Nephron progenitor cell (in vitro differentiated cells): ENCODE results near the gene COL25A1.

ENCODE experiments used
- DNase-seq: peaks from one replicate; pipeline ENCODE4 v3.0.0; 2021
- H3K27ac Mint-ChIP-seq: 2 replicates; pipeline ENCODE4 v1.8.0; 2021; ENCODE audit warnings: mild to moderate bottlenecking, moderate library complexity, mixed read lengths
- H3K27me3 Mint-ChIP-seq: 2 replicates; pipeline ENCODE4 v1.8.0; 2021; ENCODE audit warnings: mild to moderate bottlenecking, low read depth, mixed read lengths; ENCODE audit not compliant: poor library complexity
- H3K36me3 Mint-ChIP-seq: 2 replicates; pipeline ENCODE4 v1.8.0; 2021; ENCODE audit warnings: low read depth, mixed read lengths
- H3K4me1 Mint-ChIP-seq: 2 replicates; pipeline ENCODE4 v1.8.0; 2021; ENCODE audit warnings: mixed read lengths
- H3K4me3 Mint-ChIP-seq: 2 replicates; pipeline ENCODE4 v1.8.0; 2021; ENCODE audit warnings: mild to moderate bottlenecking, moderate library complexity, mixed read lengths
- H3K9me3 Mint-ChIP-seq: 2 replicates; pipeline ENCODE4 v1.8.0; 2021; ENCODE audit warnings: mild to moderate bottlenecking, moderate library complexity, mixed read lengths
- TF ChIP-seq, protein P1 (sequence below): fragments of 200-600 bp; sonication (generic); IDR thresholded peaks from 2 replicates; pipeline ENCODE4 v1.5.0; 2021; ENCODE audit warnings: antibody characterized with exemption

Gene COL25A1

DNA sequence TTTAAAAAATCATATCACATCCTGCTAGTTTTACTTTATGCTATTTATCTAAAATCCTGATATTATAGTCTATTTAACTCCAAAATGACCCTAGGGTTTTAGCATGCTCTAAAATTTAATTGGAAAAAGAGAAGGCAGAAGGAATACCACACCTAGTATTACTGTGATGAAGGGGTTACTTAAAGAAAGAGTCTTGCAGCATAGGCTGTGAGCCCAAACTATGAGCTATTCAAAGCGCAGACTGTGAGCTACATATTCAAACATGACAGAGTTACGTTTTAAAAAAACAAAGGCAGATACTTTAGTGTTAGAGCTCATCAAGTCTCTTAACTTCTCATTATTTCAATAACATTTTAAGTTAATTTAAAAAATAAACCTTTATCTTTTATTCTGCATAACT lies 291.9 kb downstream of the COL25A1 start:
- peaks cover 4% of the 10 kb centered on the region for H3K9me3 Mint-ChIP-seq
- no peak overlapping the region for H3K27ac Mint-ChIP-seq
- no peak for DNase-seq

DNA sequence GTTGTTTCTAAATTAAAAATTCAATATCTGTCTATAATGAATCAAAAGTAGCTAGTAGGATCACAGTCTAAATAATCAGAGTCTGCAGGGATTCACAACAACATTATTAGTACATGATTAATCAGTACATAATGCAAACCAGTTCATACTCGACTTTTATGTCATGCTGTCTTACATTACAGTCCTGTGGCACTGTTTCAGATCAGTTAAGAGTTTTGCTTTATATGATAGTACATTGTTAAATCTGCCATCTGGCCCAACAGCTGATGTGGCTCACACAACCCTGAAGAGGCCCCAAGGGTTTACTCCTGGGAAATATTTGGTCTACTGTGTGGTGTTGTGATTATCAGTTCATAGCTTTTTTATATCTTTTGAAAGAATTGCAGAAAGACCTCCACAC lies 292.5 kb downstream of the COL25A1 start:
- Mint-ChIP-seq H3K27ac (no peak overlapping the region), H3K27me3 (peaks cover 4% of the 10 kb centered on the region), H3K9me3 (peaks cover 4% of the 10 kb centered on the region), H3K4me1 (peaks cover 10% of the 10 kb centered on the region), H3K4me3 (no peak overlapping the region), H3K36me3 (no peaks in the 10 kb centered on the region)
- TF ChIP-seq, protein P1, sequence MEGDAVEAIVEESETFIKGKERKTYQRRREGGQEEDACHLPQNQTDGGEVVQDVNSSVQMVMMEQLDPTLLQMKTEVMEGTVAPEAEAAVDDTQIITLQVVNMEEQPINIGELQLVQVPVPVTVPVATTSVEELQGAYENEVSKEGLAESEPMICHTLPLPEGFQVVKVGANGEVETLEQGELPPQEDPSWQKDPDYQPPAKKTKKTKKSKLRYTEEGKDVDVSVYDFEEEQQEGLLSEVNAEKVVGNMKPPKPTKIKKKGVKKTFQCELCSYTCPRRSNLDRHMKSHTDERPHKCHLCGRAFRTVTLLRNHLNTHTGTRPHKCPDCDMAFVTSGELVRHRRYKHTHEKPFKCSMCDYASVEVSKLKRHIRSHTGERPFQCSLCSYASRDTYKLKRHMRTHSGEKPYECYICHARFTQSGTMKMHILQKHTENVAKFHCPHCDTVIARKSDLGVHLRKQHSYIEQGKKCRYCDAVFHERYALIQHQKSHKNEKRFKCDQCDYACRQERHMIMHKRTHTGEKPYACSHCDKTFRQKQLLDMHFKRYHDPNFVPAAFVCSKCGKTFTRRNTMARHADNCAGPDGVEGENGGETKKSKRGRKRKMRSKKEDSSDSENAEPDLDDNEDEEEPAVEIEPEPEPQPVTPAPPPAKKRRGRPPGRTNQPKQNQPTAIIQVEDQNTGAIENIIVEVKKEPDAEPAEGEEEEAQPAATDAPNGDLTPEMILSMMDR: no peak
- DNase-seq: no peak

More for the DNA sequence above, 291.9 kb downstream of the COL25A1 start:
- Mint-ChIP-seq H3K4me1 (peaks cover 10% of the 10 kb centered on the region), H3K27me3 (peaks cover 7% of the 10 kb centered on the region), H3K4me3 (no peak overlapping the region), H3K36me3 (no peaks in the 10 kb centered on the region)
- TF ChIP-seq, protein P1: no peak

DNA sequence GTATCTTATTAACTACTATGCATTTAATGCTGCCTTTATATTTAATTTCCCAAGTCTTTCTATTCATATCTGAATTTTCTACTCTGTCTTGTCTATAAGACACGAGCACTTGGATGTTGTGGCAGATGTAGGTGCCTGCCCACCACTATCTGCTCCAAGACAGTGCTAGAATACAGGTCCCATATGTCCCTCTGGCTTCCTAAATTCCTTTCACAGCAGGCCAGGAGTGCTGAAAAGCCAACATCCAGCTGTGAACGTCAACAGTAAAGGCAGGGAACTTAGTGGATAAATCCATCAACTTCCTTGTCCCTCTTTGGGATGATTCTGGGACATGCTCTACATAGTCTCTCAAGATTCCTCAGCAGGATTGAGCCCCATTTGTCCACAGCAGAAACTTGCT lies 294.5 kb downstream of the COL25A1 start:
- H3K27me3 Mint-ChIP-seq: no peaks in the 10 kb centered on the region
- DNase-seq: no peak
- peaks cover 15% of the 10 kb centered on the region for H3K4me1 Mint-ChIP-seq
- H3K27ac Mint-ChIP-seq: no peak overlapping the region
- H3K4me3 Mint-ChIP-seq: no peak overlapping the region
- H3K36me3 Mint-ChIP-seq: no peaks in the 10 kb centered on the region
- H3K9me3 Mint-ChIP-seq: peaks cover 8% of the 10 kb centered on the region
- TF ChIP-seq, protein P1: no peak

DNA sequence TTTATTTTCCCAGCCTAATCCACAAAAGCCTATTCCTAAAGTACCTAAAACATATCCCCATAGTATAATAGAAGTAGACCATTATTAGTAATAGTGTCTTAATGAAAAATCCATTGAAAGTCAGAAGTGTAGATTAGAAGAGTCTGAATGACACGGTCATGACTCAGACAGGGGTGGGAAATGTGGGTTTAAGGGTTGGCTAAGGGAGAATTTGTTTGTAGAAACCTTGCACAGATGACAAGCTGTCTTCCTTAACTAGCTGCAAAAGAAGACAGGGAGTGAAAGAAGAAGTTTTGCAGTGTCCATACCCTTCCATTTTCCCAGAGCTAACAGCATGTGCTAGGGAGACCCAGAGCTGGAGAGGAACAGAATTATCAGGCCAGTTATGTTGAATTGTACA lies 296.9 kb downstream of the COL25A1 start:
- peaks cover 8% of the 10 kb centered on the region for H3K9me3 Mint-ChIP-seq
- peaks cover under 1% of the 10 kb centered on the region for H3K27me3 Mint-ChIP-seq
- H3K27ac Mint-ChIP-seq: no peak overlapping the region
- DNase-seq: no peak
- H3K4me3 Mint-ChIP-seq: no peak overlapping the region
- no peaks in the 10 kb centered on the region for H3K36me3 Mint-ChIP-seq
- TF ChIP-seq, protein P1: no peak
- H3K4me1 Mint-ChIP-seq: peaks cover 15% of the 10 kb centered on the region

DNA sequence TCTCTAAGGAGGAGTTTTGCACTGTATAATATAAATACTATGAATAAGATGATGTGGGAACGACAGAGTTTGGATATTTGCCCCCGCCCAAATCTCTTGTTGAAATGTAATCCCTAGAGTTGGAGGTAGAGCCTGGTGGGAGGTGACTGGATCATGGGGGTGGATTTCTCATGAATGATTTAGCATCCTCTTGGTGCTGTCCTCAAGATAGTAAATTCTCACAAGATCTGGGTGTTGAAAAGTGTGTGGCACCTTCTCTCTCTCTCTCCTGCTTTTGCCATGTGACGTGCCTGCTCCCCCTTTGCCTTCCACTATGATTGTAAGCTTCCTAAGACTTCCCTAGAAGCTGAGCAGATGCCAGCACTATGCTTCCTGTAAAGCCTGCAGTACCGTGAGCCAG lies 298.0 kb downstream of the COL25A1 start:
- Mint-ChIP-seq H3K36me3 (no peaks in the 10 kb centered on the region), H3K4me1 (peaks cover 9% of the 10 kb centered on the region), H3K9me3 (peaks cover 8% of the 10 kb centered on the region), H3K27me3 (peaks cover 4% of the 10 kb centered on the region), H3K4me3 (no peak overlapping the region), H3K27ac (peak overlapping the region; percentile 6)
- no peak for DNase-seq
- TF ChIP-seq, protein P1: no peak

DNA sequence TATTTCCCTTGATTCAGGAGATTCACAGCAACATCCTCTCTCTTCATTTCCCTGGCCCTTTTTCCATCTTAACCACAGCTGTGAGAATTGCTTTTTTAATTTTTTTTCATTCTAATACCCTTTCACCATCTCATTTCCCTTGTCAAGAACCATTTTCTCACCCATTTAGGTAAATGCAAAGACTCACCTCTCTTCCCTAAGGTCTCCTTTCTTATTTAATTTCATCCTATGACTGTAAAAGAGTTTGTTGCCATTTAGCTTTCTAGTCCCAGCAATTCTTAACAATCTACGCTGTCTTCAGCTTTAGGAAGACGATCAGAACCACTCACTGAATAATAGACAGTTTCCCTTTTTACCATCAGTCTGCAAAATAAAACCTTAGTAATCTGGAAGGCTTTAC lies 298.5 kb downstream of the COL25A1 start:
- peaks cover 4% of the 10 kb centered on the region for H3K27me3 Mint-ChIP-seq
- no peak overlapping the region for H3K27ac Mint-ChIP-seq
- DNase-seq: no peak
- H3K4me3 Mint-ChIP-seq: no peak overlapping the region
- peaks cover 9% of the 10 kb centered on the region for H3K4me1 Mint-ChIP-seq
- no peaks in the 10 kb centered on the region for H3K36me3 Mint-ChIP-seq
- TF ChIP-seq, protein P1: no peak
- peaks cover 11% of the 10 kb centered on the region for H3K9me3 Mint-ChIP-seq
